Mucosa of descending colon (tissue), 3 donors: ENCODE measurements around the gene DGKE. TPM values are rescaled to one million over a fixed set of nuclear protein-coding genes. Genes with fewer than 3 reads are reported as not detected.

Experiments
- ATAC-seq: fragments of 200-7000 bp; cut with Tn5 transposase; one replicate; pipeline ENCODE4 v1.9.1; 2020; ENCODE audit warnings: mild to moderate bottlenecking, moderate library complexity
- DNase-seq, 3 donors: peaks; one replicate each; pipeline ENCODE4 v3.0.0-alpha.2; 2020
- H3K36me3 ChIP-seq: fragments of 200-600 bp; one replicate; pipeline ENCODE4 v1.8.0; 2021; ENCODE audit warnings: low read depth, mild to moderate bottlenecking
- H3K4me1 ChIP-seq: fragments of 200-600 bp; one replicate; pipeline ENCODE4 v1.8.0; 2021; ENCODE audit warnings: low read depth, mild to moderate bottlenecking
- H3K4me3 ChIP-seq: fragments of 200-600 bp; one replicate; pipeline ENCODE4 v1.8.0; 2021; ENCODE audit warnings: mild to moderate bottlenecking
- H3K9me3 ChIP-seq: fragments of 200-600 bp; one replicate; pipeline ENCODE4 v1.8.0; 2021; ENCODE audit warnings: mild to moderate bottlenecking
- CTCF ChIP-seq: fragments of 200-600 bp; IDR thresholded peaks from one replicate; pipeline ENCODE4 v1.8.0; 2022; ENCODE audit warnings: antibody characterized with exemption, mild to moderate bottlenecking
- intact Hi-C, 2 donors: fragments of 100-400 bp; cut with DNase I in 1 of 2; cut with micrococcal nuclease in 1 of 2; formaldehyde crosslinking; loops; one replicate each; pipeline versions ENCODE4 v1.11.0 to v1.11.1; 2022; cut with DNase I, micrococcal nuclease
- total RNA-seq, 3 donors: library from RNA; stranded (reverse); fragmentation: NEBNext Ultra II Directional in 2 of 3; extraction: Animal tissue kit (Norgen Biotek cat#: 25700) in 2 of 3; gene quantifications; one replicate each; pipeline versions ENCODE4 v1.2.1 to v1.2.4, GENCODE V29; 2021 to 2023
- donor health status: DM: no; HTN: no; CAD: no; lungs with moderate emphysema.
- donor health status: DM: no; HTN: no; CAD: no.
- donor health status: DM: no; HTN: yes; CAD: no.

Gene DGKE
- total RNA-seq, 3 donors from 2014 or later: 5.8 to 22.2 (median 9.8) TPM

DNA sequence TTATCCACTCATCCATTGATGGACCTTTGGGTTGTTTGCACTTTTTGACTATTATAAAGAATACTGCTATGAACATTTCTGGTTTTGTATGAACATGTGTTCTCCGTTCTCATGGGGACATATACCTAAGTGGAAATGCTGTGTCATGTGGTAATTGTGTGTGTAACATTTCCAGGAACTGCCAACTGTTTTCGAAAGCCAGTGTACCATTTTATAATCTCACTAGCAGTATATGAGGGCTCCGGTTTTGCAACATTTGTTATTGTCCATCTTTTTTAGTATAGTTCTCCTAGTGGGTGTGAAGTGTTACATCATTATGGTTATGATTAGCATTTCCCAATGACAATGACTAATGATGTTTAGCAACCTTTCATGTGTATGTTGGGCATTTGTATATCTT lies 85.0 kb downstream of the DGKE start:
- H3K4me3 ChIP-seq: no peak overlapping the region
- H3K36me3 ChIP-seq: no peaks in the 10 kb centered on the region
- TF ChIP-seq CTCF: no peak
- H3K4me1 ChIP-seq: peaks cover 4% of the 10 kb centered on the region
- H3K9me3 ChIP-seq: no peaks in the 10 kb centered on the region
- no peak for ATAC-seq
- DNase-seq: no peak
- intact Hi-C loops: no loop called here

Other genes with a start within 250 kb of the DGKE start
- gene NOG, start 240.5 kb upstream of the DGKE start, total RNA-seq: under 1 TPM in 2 of 3 donors, not detected in 1; 0.14 to 0.32 TPM
- gene C17orf67, start 231 bp upstream of the DGKE start, total RNA-seq: 1 to 10 TPM; 1.1 to 3.4 (median 1.1) TPM
- gene TRIM25, start 79.9 kb downstream of the DGKE start, total RNA-seq: 100 to 1,000 TPM in 2 of 3 donors, 10 to 100 TPM in 1; 76.1 to 130 (median 115) TPM
- gene COIL, start 126.9 kb downstream of the DGKE start, total RNA-seq: 10 to 100 TPM; 12.7 to 15.3 (median 14.1) TPM
- gene SCPEP1, start 144.0 kb downstream of the DGKE start, total RNA-seq: 10 to 100 TPM; 10.3 to 74.2 (median 27.7) TPM